Measurements from ENCODE around the gene LRRC71. TPM values are rescaled to one million over a fixed set of nuclear protein-coding genes. Genes with fewer than 3 reads are reported as not detected.
A peak's percentile ranks its signal among the peaks of the same experiment; 100 is the strongest.

Gene LRRC71
- 0.36 and 0.59 TPM in 2 replicates for total RNA-seq

DNA sequence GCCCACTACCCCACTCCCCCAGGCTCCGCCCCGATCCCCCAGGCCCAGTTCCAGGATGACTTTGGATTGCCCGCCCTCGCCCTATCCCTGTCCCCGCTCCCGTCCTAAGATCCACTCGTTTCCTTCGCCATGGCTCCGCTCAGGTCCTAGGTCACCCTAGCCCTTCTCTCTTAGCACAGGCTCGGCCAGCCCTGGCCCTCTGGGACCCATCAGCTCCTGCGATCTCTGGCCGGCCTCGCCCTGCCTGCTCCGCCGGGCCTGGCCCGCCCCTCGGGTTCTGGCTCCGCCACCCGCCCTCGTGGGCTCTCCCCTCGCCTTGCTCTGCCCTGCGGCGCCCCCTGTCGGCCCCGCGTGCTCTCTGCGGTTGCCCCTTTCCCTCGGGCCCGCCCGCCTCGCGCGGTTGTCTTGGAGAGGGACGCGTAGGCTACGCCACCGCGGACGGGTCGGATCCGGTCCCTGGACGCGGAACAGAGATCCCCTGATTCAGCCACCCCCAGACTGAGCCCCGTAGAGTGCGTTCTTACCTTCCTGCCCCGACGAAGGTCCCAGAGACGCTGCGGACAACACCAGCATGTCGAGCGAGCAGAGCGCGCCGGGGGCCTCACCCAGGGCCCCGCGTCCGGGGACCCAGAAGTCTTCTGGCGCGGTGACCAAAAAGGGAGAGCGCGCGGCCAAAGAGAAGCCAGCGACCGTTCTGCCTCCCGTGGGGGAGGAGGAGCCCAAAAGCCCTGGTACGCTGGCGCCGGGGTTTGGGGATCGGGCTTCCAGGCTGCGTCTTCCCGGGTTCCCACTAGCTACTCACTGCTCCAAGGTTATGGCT, at the start of gene LRRC71:
LRRC71 (plus strand) TSS at position 400 of the 820 bp plus-strand sequence; CDS start at position 572, 172 bp downstream.
- Histone ChIP-seq H2AFZ (ENCODE audit: low read length) (peak within 1 kb of the TSS; percentile 83), H3K27me3 (ENCODE audit: insufficient read depth, low read length) (peaks cover 43% of the 10 kb centered on the region), H3K36me3 (ENCODE audit: insufficient read depth, low read length) (peaks cover 19% of the 10 kb centered on the region), H3K4me1 (ENCODE audit: insufficient read depth, low read length) (peaks cover 10% of the 10 kb centered on the region), H3K4me2 (ENCODE audit: insufficient read depth, low read length) (peak within 1 kb of the TSS; percentile 82), H4K20me1 (ENCODE audit: insufficient read depth, low read length) (no peaks in the 10 kb centered on the region), H3K27ac (ENCODE audit: low read depth, low read length) (no peak within 1 kb of the TSS), H3K79me2 (ENCODE audit: insufficient read depth, low read length) (no peaks in the 10 kb centered on the region), H3K9me3 (ENCODE audit: low read depth, low read length) (no peaks in the 10 kb centered on the region), H3K4me3 (ENCODE audit: insufficient read depth, low read length) (peak within 1 kb of the TSS; percentile 65)
- TF ChIP-seq, protein P1, sequence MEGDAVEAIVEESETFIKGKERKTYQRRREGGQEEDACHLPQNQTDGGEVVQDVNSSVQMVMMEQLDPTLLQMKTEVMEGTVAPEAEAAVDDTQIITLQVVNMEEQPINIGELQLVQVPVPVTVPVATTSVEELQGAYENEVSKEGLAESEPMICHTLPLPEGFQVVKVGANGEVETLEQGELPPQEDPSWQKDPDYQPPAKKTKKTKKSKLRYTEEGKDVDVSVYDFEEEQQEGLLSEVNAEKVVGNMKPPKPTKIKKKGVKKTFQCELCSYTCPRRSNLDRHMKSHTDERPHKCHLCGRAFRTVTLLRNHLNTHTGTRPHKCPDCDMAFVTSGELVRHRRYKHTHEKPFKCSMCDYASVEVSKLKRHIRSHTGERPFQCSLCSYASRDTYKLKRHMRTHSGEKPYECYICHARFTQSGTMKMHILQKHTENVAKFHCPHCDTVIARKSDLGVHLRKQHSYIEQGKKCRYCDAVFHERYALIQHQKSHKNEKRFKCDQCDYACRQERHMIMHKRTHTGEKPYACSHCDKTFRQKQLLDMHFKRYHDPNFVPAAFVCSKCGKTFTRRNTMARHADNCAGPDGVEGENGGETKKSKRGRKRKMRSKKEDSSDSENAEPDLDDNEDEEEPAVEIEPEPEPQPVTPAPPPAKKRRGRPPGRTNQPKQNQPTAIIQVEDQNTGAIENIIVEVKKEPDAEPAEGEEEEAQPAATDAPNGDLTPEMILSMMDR (IDR thresholded peaks at IDR 0.05; ENCODE audit: extremely low read depth, low read depth, low read length) = peak; percentile 80
- DNase-seq (ENCODE audit: insufficient read length, low spot score, missing footprints) = peak; percentile 99

- Histone ChIP-seq H4K20me1 (ENCODE audit: insufficient read depth, low read length) (no peaks in the 10 kb centered on the region), H3K79me2 (ENCODE audit: insufficient read depth, low read length) (no peaks in the 10 kb centered on the region), H3K4me3 (ENCODE audit: insufficient read depth, low read length) (no peak overlapping the region), H3K27me3 (ENCODE audit: insufficient read depth, low read length) (peaks cover 13% of the 10 kb centered on the region), H3K27ac (ENCODE audit: low read depth, low read length) (no peak overlapping the region), H3K4me2 (ENCODE audit: insufficient read depth, low read length) (no peak overlapping the region), H3K9me3 (ENCODE audit: low read depth, low read length) (no peaks in the 10 kb centered on the region), H2AFZ (ENCODE audit: low read length) (no peak overlapping the region), H3K4me1 (ENCODE audit: insufficient read depth, low read length) (peaks cover 13% of the 10 kb centered on the region), H3K36me3 (ENCODE audit: insufficient read depth, low read length) (no peaks in the 10 kb centered on the region)
- TF ChIP-seq, protein P1 (IDR thresholded peaks at IDR 0.05; ENCODE audit: extremely low read depth, low read depth, low read length) = no peak
- no peak for DNase-seq (ENCODE audit: insufficient read length, low spot score, missing footprints)
Observed at GRCh38 chr1:156873659-156874058, 46.8 kb upstream of the LRRC71 start.

DNA sequence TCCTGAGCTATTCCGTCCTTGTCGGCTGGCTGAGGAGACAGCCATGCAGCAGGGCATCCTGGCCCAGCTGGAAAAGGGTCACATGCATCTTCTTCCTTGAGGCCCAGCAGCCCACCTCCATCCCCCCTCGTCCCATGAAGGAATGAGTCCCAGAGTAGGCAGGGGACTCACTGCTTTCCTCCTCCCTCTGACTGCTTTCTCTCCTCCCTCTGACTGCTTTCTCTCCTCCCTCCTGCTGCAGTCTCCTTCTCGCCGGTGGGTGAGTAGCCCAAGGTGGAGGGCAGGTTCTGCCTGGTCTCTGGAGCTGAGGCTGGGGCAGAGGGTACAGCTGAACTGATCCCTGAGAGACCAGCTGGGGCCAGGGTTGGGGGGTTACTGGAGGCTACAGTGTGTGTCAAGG, 46.3 kb upstream of the LRRC71 start:
- Histone ChIP-seq H2AFZ (ENCODE audit: low read length) (no peak overlapping the region), H3K4me2 (ENCODE audit: insufficient read depth, low read length) (no peak overlapping the region), H3K9me3 (ENCODE audit: low read depth, low read length) (no peaks in the 10 kb centered on the region), H4K20me1 (ENCODE audit: insufficient read depth, low read length) (no peaks in the 10 kb centered on the region), H3K36me3 (ENCODE audit: insufficient read depth, low read length) (no peaks in the 10 kb centered on the region), H3K4me3 (ENCODE audit: insufficient read depth, low read length) (no peak overlapping the region), H3K4me1 (ENCODE audit: insufficient read depth, low read length) (peaks cover 13% of the 10 kb centered on the region), H3K79me2 (ENCODE audit: insufficient read depth, low read length) (no peaks in the 10 kb centered on the region), H3K27me3 (ENCODE audit: insufficient read depth, low read length) (peaks cover 17% of the 10 kb centered on the region), H3K27ac (ENCODE audit: low read depth, low read length) (no peak overlapping the region)
- DNase-seq (ENCODE audit: insufficient read length, low spot score, missing footprints) = no peak
- TF ChIP-seq, protein P1 (IDR thresholded peaks at IDR 0.05; ENCODE audit: extremely low read depth, low read depth, low read length) = no peak

GRCh38 chr1:156874572-156875340, 45.7 kb upstream of the LRRC71 start:
- H3K4me2 ChIP-seq (ENCODE audit: insufficient read depth, low read length) = no peak overlapping the region
- TF ChIP-seq, protein P1 (IDR thresholded peaks at IDR 0.05; ENCODE audit: extremely low read depth, low read depth, low read length) = no peak
- H4K20me1 ChIP-seq (ENCODE audit: insufficient read depth, low read length) = no peaks in the 10 kb centered on the region
- no peaks in the 10 kb centered on the region for H3K36me3 ChIP-seq (ENCODE audit: insufficient read depth, low read length)
- H3K27ac ChIP-seq (ENCODE audit: low read depth, low read length) = no peak overlapping the region
- H3K4me3 ChIP-seq (ENCODE audit: insufficient read depth, low read length) = no peak overlapping the region
- DNase-seq (ENCODE audit: insufficient read length, low spot score, missing footprints) = no peak
- no peaks in the 10 kb centered on the region for H3K79me2 ChIP-seq (ENCODE audit: insufficient read depth, low read length)
- peaks cover 12% of the 10 kb centered on the region for H3K4me1 ChIP-seq (ENCODE audit: insufficient read depth, low read length)
- H2AFZ ChIP-seq (ENCODE audit: low read length) = no peak overlapping the region
- no peaks in the 10 kb centered on the region for H3K9me3 ChIP-seq (ENCODE audit: low read depth, low read length)
- H3K27me3 ChIP-seq (ENCODE audit: insufficient read depth, low read length) = peaks cover 20% of the 10 kb centered on the region

Measured in osteoblast (primary cell).